Skin of body (tissue), 2 donors: ENCODE data around the gene PCLO. TPM values are rescaled to one million over a fixed set of nuclear protein-coding genes. Genes with fewer than 3 reads are reported as not detected.
"Not testable (repeated sequence)": the region's sequence is repeated elsewhere in the genome, so short reads cannot be mapped to it uniquely, and the experiment has no call there.

Source experiments
- DNase-seq: peaks from one replicate; lab custom pipeline; 2025; lab: John Stamatoyannopoulos, UW
- total RNA-seq: library from RNA; depleted of rRNA; stranded (reverse); fragments of >200 nt; gene quantifications from one replicate; pipeline ENCODE4 v1.2.3, GENCODE V29; 2014

PCLO gene
- total RNA-seq, 1 donor from 2014 or later = 3.8 TPM

DNA sequence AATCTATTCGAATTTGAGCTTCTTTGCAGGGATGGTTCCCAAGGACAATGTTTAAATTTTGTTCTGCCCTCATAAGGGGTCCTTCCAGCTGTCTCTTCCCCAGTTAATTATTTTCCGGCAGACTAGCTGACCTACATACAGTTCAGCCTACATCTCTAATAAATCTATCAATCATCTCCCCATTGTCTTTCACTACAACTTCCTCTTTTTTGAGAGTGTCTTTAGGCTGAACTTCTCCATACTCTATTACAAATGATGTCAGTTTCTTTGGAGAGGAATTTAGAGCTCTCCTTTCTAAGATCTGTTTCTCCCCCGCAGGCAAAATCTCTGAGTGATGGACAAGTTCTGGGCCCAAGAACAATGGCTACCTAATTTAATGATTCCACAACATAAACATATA is 122.2 kb downstream of the PCLO start:
- no peak for DNase-seq

DNA sequence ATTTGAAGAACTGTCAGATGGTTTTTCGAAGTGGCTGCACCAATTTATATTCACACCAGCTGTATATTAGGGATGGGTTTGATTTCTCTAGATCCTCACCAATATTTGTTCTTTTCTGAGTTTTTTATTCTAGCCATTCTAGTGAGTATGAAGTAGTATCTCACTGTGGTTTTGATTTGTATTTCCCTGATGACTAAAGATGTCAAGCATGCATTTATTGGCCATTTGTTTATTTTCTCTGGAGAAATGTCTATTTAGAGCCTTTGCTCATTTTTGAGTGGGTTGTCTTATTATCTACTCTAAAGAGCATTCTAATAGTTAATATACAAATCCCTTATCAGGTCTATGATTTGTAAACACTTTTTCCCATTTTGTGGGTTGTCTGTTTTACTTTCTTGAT is 123.9 kb downstream of the PCLO start:
- no peak for DNase-seq

DNA sequence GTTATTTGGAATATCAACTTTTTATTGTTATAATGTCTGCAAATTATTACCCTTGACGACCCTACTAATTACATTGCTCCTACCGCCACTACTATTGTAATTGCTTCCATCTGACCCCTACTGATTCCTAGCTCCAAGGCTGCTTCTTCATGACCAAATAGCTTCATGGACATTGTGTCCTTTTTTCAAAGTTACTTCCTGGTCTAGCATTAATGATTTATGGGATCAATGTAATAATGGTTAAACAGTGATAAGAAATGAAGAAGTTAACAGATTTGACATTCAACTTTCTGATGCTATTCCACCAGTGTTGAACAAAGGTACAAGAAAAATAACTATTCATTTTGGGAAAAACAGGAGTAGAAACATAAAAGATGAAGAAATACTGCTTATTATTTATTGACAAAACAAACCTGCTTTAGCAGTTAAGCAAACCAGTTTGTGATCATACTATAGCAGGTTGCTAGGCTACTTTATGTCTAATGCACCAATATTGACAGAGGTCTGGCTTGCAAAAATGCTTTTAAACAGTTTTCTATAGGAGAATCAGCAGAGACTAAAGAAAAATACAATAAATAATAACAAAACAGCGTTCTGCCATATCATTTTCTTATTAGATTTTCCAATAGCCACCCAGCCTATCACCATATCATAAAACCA is 125.8 kb downstream of the PCLO start:
- no peak for DNase-seq

DNA sequence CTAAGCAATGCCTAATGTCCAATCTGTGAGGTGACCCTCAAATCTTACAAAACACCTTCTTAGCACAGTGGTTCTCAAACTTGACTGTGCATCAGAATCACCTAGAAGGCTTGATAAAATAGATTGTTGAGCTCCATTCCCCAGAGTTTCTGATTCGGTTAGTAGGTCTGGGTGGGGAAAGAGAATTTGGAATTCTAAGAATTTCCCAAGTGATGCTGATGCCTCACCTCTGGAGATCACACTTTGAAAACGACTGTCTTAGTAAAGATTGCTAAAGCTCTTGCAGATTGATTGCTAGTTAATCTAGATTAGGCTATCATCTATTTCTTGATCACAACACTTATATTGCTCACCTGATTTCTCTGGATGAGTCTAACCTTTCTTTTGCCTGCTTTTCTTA is 126.6 kb downstream of the PCLO start:
- no peak for DNase-seq

DNA sequence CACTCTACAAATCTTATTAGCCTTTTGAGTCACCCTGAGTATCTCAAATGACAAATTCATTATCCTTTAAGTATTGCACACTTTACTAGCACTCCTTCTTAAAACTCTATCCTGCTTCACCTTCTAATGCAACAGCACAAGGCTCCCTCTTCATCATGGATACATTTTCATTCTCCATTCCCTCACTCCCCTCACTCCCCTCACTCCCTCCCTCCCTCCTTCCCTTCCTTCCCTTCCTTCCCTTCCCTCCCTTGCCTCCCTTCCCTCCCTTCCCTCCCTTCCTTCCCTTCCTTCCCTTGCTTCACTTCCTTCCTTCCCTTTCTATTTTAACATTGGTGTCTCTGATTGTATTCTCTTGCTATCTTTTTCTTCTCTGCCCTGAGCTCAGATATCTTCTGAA is 130.5 kb downstream of the PCLO start:
- DNase-seq = no peak

DNA sequence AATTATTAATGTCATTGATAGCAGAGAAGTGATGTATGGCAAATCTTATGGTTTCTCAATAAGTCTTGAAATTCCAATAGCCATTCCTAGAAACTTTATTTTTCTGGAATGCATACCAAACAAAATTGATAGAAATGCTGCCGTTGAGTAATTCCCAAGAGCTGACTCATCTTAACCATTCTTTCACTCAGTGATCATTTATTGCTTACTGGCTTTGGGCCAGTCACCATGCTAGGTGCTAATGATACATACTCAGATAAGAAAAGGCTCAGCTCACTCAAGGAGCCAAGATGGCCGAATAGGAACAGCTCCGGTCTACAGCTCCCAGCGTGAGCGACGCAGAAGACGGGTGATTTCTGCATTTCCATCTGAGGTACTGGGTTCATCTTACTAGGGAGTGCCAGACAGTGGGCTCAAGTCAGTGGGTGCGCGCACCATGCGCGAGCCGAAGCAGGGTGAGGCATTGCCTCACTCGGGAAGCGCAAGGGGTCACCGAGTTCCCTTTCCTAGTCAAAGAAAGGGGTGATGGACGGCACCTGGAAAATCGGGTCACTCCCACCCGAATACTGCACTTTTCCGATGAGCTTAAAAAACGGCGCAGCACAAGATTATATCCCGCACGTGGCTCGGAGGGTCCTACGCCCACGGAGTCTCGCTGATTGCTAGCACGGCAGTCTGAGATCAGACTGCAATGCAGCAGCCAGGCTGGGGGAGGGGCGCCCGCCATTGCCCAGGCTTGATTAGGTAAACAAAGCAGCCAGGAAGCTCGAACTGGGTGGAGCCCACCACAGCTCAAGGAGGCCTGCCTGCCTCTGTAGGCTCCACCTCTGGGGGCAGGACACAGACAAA is 138.6 kb downstream of the PCLO start:
- not testable (repeated sequence) for DNase-seq

DNA sequence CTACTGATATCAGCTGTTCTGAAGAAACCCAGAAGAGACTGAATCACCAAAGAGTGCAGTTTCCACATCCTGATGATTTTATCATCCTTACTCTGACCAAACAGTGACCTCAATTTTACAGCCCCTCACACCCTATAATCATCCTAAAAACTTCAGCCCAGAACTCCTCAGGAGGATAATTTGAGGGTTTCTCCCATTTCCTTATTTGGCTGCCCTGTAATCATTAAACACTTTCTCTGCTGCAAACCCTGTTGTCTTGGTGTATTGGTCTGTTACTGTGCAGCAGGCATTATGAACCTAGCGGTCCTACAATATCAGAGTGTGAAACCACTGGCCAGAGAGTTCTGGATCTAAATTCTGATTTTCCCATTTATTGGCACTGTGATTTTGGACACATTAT is 141.7 kb downstream of the PCLO start:
- no peak for DNase-seq

DNA sequence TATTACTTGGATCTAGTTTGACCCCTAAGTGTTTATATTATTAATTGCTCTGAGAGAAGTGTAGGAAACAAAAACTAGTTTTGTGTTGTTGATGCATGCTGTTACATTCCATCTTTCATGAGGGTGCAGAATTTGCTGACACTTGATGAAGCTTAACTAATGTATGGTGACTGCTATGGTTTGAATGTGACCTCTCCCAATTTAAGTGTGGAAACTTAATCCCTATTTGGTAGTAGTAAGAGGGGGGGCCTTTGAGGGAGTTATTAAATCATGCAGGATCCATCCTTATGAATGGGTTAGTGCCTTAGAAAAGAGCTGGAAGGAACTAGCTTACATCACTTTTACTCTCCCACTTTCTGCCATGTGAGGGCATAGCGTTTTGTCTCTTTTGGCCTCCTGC is 142.5 kb downstream of the PCLO start:
- DNase-seq = no peak

DNA sequence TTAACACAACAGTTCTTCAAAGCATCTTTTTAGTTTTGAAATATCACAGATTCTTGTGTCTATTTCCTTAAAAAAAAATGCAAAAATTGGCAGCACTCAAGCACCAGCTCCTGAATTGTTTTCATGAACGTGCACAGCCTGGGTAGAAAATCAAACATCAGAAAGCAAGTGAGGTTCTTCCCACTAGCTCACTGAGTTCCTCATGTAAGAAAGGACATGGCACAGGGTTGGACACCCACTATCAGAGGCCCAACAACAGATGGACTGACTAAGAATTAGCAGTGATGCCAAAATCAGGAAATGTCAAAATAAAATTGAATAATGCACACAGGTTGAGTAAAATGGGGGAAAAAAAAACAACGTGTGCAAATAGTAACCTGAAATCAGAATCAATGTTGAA is 146.8 kb downstream of the PCLO start:
- DNase-seq = no peak

DNA sequence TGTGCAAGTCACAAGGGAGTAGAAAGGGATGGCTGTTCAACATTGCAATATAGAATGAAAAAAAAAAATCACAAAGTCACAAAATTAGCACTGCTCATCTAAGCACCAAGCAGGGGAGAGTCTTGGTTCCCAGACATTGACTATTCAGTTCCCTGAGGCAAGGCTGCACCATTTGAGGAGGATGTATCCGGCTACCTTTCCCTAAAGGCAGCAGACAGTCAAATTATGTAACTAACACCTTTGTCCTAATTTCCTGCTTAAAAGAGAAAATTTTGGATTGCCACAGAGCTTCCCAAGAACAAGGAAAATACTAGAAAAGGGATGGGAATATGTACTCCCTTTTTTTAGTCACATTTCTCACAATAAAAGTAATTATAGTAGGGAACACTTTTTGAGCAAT is 148.1 kb downstream of the PCLO start:
- DNase-seq = no peak

DNA sequence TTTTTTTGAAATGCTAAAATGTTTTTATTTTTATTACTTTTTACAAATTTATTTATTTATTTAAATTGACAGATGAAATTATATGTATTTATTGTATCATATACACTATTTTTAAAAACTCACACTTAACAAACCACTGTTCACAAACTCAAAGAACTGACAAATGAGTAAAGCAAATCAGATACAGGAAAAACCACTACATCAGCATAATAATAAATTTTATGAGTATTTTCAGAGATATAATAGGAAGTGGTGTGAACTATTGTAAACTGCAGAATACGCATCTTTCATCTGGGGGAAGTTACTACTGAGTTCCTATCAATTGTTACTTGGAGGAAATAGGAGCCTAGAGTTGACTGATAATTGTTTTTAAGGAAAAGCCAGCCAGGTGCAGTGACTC is 150.7 kb downstream of the PCLO start:
- no peak for DNase-seq

DNA sequence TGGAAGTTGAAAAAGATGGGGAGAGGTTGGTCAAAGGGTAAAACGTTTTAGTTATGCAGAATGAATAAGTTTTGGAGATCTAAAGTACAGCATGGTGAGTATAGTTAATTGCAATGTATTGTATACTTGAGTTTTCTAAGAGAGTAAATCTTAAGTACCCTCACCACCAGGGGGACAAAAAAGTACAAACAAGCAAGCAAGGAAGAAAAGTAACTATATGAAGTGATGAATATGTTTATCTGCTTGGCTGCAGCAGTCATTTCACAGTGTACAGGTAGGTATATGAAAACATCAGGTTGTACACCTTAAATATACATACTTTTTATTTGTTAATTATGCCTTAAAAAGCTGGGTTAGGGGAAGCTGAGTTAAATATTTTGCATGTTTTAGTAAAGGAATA is 157.3 kb downstream of the PCLO start:
- DNase-seq = no peak

DNA sequence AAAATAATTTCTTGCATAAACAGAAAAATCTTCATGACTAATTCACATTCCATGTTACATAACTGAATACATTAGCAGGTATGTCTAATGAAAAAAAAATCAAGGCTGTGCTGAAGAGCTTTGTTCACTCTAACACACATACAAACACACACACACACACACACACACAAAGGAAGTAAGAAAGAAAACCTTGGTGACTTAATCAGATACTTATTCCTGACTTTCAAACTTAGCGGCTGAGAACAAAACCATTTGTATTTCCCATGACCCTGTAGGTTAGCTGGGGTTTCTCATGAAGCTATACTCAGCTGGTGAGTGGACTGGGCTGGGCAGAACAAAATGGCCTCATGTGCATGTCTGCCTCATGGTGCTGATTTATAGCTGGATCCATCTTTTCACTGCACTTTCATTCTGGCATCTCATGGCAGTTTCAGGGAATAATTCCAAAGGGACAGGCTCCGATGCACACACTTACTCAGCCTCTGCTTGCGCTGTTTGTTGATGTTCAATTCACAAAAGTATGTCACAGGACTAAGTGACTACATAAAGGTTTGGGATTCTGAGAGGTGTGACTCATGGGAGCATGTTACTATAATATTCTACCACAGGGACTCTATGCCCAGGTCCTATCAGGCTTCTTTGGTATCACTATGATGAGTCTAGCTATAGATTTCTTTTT is 161.2 kb downstream of the PCLO start:
- DNase-seq = no peak

DNA sequence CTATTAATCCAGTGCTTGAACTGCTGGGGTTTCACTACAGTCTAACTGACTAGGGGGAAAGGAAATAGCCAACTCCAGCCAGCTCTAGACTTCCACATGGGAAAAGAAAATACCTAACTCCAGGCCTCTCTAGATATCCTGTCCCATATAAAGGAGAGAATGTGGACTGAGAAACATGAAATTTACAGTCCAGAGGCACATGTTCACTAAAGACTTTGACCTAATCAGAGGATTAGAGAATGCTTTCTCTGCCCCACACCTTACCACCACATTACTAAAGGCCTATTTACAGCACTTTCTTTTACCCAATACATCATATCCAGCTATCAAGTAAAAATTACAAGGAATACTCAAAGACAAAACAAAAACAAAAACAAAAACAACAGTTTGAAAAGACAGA is 164.2 kb downstream of the PCLO start:
- no peak for DNase-seq

DNA sequence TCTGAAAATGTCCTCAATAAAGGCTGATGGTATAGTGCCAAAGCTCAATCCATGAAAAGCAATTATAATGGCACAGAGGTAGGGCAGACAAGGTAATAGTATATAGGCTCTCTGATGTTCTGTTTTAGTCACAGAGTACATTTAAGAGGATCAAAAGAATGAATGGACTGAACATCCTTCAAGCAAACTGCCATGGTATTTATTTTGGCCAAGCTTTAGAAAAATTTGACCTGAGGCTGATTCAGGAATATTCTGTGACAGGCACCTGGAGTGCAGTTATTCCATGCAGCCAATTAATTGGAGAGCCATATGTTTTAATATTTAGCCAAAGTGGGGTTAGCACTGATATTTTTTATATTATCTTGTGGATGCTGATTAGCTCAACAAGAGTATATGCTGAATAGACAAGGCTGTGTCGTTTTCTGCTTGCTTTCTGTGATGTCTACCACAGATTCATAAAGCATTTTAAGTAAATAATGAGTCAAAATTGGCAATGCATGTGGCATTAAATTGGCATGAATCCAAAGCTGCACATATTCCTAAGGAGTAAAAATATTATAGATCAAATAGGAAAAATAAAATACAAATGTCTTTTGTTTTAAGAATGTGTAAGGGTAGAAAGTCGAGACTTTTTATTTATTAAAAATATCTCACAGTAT is 177.4 kb downstream of the PCLO start:
- DNase-seq = no peak

DNA sequence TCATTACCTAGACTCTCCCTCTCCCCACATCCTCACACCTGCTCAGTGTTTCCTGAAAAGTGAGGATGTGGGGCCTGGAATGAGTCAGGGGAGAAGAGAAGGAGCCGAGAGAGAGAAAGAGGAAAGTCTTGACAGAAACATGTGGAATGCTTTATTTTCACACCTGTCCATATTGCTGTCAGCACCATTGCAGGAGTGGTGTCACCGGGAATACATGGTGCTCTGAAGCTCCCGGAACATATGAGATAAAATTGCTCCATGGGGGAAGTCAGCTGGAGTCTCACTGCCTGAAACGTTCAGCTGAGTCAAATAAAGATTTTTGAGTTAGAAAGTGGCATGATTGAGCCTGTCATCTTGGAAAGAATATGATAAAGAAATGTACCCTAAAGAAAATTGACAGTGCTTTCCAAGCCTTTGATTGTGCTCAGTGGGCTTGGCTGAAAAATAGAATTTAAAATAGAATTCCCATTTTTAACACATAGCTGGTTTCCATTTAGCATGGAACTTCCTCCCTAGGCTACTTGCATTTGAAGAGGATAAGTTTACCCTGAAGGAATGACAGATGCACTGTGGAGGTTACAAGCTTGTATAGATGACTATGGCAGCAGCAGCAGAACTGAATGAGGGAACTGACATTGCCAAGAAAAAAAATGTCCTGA is 182.4 kb downstream of the PCLO start:
- no peak for DNase-seq

DNA sequence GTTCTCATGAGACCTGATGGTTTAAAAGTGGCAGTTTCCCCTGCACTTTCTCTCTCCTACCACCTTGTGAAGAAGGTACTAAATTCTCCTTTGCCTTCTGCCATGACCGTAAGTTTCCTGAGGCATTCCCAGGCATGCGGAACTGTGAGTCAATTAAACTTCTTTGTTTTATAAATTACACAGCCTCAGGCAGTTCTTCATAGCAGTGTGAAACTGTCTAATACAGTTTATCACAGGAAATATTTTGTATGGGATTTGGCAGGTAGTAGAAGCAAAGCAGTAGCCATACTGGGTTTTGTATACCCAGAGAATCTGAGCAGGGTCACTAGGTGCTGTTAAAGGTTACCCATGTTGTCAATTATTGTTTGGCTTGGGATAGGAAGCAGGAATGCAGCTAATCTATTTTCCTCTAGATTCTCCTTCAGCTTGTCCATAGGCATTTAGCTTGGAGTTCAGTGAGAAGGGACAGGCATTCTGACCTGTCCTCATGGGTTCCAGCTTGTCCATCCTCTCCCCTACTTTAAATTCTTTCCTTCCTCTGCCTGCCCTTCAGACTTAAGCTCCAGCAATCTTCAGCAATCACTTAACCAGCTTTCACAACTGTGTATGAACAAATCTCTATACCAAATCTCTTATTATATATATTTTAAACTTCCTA is 186.7 kb downstream of the PCLO start:
- DNase-seq = no peak

DNA sequence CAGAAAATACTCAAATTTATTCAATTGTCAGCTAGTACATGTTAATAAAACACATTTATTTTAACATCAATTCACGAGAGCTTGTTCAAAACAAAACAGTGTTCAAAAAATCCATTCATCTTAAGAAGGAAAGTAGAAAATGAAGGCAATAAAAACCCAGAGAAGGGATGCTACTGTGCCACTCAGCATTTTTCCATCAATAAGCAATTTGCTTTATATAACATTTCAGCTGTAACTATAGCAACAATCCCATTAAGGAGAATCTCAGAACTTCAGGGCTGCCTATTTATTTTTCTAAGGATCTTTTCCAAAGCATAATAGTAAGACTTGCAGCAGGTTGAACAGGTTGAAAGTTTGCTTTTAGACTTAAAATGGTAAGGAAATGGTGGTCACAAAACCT is 190.5 kb downstream of the PCLO start:
- no peak for DNase-seq

DNA sequence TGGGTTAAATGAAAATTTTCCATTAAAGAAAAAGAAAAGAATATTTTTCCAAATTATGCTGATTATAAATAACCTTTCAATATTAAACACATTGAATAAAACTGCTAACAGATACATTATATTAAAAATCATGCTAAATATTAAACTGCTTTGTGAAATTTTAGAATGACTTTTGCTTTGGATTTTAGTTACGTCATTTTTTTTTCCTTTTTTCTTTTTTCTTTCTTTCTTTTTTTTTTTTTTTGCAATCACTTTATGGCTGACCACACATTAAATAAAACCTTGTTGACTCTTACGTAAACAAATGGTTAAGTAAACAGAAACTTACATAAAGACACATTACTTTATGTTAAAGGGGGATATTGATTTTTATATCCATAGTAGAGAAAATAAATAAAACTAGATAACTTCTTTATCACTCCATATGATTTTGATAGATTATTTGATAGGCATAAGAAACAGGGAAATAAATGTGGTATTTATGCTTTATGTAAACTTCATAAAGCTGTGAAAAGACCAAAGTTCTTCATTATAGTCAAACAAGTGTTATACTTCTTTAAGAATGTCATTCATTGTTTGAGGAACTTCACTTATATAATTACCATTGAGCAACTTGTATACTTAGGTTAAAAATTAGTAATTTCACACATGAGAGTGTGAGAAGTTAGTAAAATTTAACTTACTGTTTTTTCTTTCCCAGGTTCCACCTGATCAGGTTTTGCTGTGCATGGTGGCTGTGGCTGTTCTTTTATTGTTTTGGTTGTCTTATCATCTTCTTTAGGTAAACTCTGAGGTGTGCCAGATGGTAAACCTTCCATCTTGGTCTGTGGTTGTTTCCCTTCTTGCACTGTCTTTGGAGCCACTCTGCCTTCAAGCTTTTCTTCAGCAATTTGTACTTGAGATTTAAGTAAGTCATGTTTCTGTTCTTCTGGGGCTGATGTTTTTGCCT is 197.3 kb downstream of the PCLO start:
- no peak for DNase-seq
